NCI-H526 (cell line): ENCODE results near the gene RNF207.

Source experiments
- DNase-seq, 2 experiments: peaks; one replicate each; lab custom pipeline; 2025; lab: John Stamatoyannopoulos, UW

The RNF207 gene

GRCh38 chr1:6174621-6175410 is 31.1 kb upstream of the RNF207 start:
- DNase-seq: no peak

DNA sequence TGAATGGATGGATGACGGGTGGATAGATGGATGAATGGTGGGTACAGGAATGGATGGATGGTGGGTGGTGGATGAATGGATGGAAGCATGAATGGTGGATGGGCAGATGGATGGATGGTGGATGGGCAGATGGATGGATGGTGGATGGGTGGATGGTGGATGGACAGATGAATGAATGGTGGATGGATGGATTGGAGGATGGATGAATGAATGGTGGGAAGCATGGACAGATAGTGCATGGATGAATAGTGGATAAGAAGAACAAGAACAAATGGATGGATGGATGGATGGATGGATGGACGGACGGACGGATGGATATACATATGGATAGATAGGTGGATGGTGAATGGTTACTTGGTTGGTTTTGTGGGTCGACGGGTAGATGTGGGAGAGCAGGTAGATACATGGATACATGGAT is 30.5 kb upstream of the RNF207 start:
- DNase-seq: no peak

DNA sequence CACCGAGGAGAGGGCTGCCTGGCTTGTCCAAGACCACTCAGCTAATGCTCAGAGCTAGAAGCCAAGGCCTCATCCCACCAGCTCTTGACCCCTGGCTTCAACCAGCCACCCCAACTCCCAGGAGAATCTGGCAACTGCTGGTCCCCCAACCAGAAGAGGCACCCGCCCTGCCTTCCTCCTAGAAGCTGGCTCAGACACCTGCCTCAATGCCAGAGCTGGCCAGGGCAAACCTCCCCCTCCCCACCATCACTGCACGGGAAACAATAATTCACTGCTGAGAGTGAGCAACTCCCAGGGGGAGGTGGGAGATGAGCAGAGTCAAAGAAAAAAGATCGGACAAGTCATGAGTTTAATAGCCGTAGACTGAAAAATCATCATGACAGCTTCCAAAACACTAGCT is 29.1 kb upstream of the RNF207 start:
- no peak for DNase-seq

DNA sequence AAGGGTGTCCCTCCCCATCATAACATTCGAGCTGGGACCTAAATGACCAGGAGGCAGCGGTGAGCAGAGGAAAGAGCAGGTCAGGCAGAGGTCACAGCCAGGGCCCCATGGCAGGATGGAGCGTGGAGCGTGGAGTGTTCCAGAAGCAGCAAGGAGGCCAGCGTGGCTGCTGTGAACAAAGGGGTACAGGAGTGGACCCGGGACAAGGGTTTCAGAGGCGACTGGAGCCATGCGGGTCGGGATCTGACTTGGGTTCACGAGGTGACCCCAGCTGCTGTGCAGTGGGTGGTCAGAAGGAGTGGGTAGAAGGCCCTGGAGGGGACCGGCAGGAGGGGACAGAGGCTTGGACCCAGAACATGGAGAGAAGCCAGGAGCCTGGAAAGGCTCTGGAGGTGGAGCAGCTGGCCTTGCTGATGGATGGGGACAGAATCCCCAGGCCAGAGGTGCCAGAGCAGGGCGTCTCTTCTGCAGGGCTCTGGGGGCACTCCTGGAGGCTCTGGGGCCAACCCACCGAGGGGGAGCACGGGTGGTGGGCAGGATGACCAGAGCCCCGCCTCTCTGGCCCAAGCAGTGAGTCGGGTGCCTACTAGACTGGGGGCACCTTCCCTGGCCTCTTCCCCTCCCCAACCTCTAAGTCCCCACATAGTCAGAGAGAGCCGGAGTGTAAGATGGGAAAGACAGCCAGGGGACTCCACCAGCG is 28.1 kb upstream of the RNF207 start:
- no peak for DNase-seq

- peak in 1 of 2 experiments; percentile 43 for DNase-seq
These were observed 27.0 kb upstream of the RNF207 start for GRCh38 chr1:6178751-6179563.

DNA sequence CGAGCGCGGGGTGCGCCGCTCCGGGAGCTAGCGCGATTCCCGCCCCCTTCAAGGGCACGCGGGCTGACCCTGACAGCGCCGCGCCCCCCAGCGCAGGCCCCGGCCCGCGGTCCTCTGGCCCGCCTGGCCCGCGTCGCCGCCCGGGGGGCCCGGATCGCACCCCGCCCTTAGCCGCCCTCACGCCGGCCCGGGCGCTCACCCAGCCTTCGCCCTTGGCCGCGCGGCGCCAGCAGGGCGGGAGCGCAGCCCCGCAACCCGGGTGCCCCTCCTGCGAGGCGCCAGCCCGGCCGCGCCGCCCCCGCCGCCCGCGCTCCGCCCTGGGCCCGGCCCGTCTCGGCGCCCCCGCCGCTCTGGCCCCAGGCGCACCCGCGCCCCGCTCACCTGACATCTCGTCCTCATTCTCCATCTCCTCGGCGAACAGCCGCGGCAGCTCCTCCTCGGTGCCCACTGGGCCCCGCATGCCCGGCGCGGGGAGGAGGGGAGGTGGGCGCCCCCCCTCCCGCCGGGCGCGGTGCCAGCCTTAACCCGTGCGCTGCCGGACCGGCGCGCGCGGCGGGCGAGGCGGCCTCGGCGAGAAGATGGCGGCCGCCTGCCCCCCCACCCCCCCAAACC is 26.2 kb upstream of the RNF207 start:
- DNase-seq: no peak

- peak in 1 of 2 experiments; percentile 51 for DNase-seq
These were observed 25.6 kb upstream of the RNF207 start, which contains the start of gene CHD5 for GRCh38 chr1:6180268-6180706. CHD5 (minus strand) TSS chr1:6180321; CDS start chr1:6180023, 298 bp downstream.

DNA sequence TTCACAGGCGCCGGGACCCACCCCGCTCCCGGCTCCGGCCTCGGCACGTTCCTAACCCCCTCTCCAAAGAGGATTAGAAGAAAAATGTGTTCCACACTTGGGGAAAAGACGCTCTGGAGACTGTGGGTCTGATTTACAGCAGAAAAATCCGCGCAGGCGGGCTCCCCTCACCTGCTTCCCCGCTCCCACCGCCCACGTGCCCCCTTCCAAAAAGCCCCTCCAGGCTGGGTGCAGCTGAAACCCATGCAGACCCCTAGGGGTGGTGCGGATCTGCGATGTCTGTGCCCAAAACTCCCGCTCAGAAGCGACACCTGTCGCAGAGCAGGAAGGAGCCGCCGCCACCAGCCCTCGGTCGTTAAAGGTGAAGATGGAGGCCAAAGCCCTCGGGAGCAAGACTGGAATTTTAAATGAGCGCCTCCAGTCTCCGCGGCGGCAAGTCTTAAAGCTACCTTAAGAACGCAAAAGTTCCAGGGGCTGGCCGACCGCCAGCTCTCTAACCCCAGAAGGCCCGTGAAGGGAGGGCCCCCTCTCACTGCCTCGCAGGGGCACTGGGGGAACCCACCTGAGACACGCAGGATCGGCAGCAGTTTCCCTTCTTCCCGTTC is 25.1 kb upstream of the RNF207 start:
- DNase-seq: peak in 1 of 2 experiments; percentile 40

GRCh38 chr1:6181347-6181770 is 24.6 kb upstream of the RNF207 start:
- peak in 1 of 2 experiments; percentile 23 for DNase-seq

DNA sequence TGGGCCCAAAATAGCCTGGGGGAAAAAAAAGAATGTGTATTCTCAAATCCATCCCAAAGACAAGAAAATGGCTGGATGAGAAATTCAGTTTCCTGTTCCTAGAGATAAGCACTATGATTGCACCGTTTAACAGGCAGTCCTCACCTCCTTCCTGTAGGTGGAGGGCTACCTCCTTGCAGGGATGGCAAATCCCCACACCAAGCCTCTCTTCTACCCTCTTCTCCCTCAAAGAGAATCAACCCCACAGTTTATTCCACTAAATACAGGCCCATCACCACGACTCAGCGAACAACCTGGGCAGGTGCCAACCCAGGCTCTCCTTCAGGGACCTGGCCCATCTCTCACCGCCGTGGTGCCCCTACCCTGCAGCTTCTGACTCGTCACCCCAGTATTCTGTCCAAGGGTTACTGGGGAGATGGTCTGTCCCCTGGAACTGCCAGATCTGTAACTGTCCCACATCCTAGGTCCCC is 22.4 kb upstream of the RNF207 start:
- DNase-seq: no peak

- DNase-seq: no peak
These were observed 21.7 kb upstream of the RNF207 start for GRCh38 chr1:6184083-6184783.

DNA sequence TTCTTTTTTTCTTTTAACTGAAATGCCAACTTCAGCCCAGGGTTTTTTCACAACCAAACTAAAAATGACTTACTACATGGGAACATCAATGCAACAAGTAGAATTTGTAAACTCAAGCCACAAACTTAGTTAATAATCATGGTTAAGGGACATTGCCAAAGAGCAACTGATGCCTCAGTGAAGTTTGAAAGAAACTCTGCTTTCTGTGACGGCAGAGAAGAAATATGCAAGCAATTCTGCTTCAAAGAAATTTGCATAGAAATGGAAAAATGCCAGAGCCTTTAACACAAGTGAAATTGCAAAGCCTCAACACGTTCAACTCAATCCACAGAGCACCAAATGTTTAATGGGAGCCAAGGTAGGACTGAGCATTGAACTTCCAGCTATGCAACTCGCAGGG is 20.8 kb upstream of the RNF207 start:
- no peak for DNase-seq

- DNase-seq: peak in 1 of 2 experiments; percentile 35
These were observed 20.1 kb upstream of the RNF207 start for GRCh38 chr1:6185635-6186382.

GRCh38 chr1:6188466-6188865 is 17.5 kb upstream of the RNF207 start:
- DNase-seq: no peak

DNA sequence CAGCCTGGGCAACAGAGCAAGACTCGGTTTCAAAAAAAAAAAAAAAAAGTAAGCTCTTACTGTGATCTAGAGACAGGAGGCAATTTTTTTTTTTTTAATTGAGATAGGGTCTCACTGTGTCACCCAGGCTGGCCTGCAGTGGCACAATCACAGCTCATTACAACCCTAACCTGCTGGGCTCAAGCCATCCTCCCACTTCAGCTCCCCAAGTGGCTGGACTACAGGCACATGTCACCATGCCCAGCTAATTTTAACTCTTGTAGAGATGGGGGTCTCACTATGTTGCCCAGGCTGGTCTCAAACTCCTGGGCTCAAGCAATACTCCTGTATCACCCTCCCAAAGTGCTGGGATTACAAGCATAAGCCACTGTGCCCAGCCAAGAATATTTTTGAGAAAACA is 14.0 kb upstream of the RNF207 start:
- DNase-seq: no peak

- DNase-seq: no peak
These were observed 8.0 kb upstream of the RNF207 start for GRCh38 chr1:6197746-6198427.

- DNase-seq: no peak
These were observed 7.1 kb upstream of the RNF207 start for GRCh38 chr1:6198646-6199297.

GRCh38 chr1:6199298-6200187 is 6.4 kb upstream of the RNF207 start, which contains the start of gene RPL22:
RPL22 (minus strand) TSS chr1:6199595; CDS start chr1:6199573, 22 bp downstream.
- peak; percentile 98 to 99 for DNase-seq
